GM21528 (cell line): ENCODE results near the gene GYG2.
"Not testable (repeated sequence)": the region's sequence is repeated elsewhere in the genome, so short reads cannot be mapped to it uniquely, and the experiment has no call there.

Source experiments
- ATAC-seq: cut with Tn5 transposase; IDR thresholded peaks from one replicate; pipeline ENCODE4 v1.9.1; 2021; ENCODE audit warnings: mild to moderate bottlenecking, moderate library complexity; ENCODE audit not compliant: unreplicated experiment, low FRiP score

Gene GYG2

GRCh38 chrX:2812161-2812907 lies 16.4 kb upstream of the GYG2 start:
- ATAC-seq, result not testable (repeated sequence)

- no peak for ATAC-seq
Measured at GRCh38 chrX:2817036-2817435, 11.7 kb upstream of the GYG2 start.

GRCh38 chrX:2819345-2820135 lies 9.2 kb upstream of the GYG2 start:
- ATAC-seq, result no peak

- no peak for ATAC-seq
Measured at GRCh38 chrX:2820136-2820771, 8.5 kb upstream of the GYG2 start.

- ATAC-seq, result no peak
Measured at GRCh38 chrX:2823795-2824386, 4.8 kb upstream of the GYG2 start.

- no peak for ATAC-seq
Measured at GRCh38 chrX:2824886-2825285, 3.8 kb upstream of the GYG2 start.

- ATAC-seq, result no peak
Measured at GRCh38 chrX:2828959-2829411, 255 bp downstream of the GYG2 start.

GRCh38 chrX:2829469-2830246 lies 928 bp downstream of the GYG2 start:
- no peak for ATAC-seq

- ATAC-seq, result no peak
Measured at GRCh38 chrX:2831471-2832228, 2.9 kb downstream of the GYG2 start.

- ATAC-seq, result no peak
Measured at GRCh38 chrX:2837961-2838360, 9.2 kb downstream of the GYG2 start.

GRCh38 chrX:2840961-2841360 lies 12.2 kb downstream of the GYG2 start:
- no peak for ATAC-seq

- ATAC-seq, result no peak
Measured at GRCh38 chrX:2841537-2841936, 12.8 kb downstream of the GYG2 start.

GRCh38 chrX:2846992-2847391 lies 18.3 kb downstream of the GYG2 start:
- no peak for ATAC-seq

- no peak for ATAC-seq
Measured at GRCh38 chrX:2848871-2849301, 20.2 kb downstream of the GYG2 start.

GRCh38 chrX:2854918-2855317 lies 26.2 kb downstream of the GYG2 start:
- ATAC-seq, result no peak

GRCh38 chrX:2855761-2856160 lies 27.0 kb downstream of the GYG2 start:
- ATAC-seq, result no peak

- ATAC-seq, result no peak
Measured at GRCh38 chrX:2857566-2857965, 28.8 kb downstream of the GYG2 start.

- no peak for ATAC-seq
Measured at GRCh38 chrX:2859197-2859797, 30.6 kb downstream of the GYG2 start.

GRCh38 chrX:2862404-2862803 lies 33.7 kb downstream of the GYG2 start:
- ATAC-seq, result no peak
